OCI-LY7 (cell line): ENCODE data around the gene GHDC.

Experiments
- CTCF ChIP-seq: fragments of 200-600 bp; sonication (generic); conservative IDR thresholded peaks from 2 replicates; pipeline ENCODE4 v1.5.1; 2014; ENCODE audit warnings: mild to moderate bottlenecking, antibody characterized with exemption, low read length, moderate library complexity, mixed read lengths
- EZH2phosphoT487 ChIP-seq: fragments of 200-600 bp; sonication (generic); IDR thresholded peaks from 2 replicates; pipeline ENCODE4 v1.6.1; 2018; ENCODE audit warnings: low read depth, borderline replicate concordance, mild to moderate bottlenecking, mixed run types, antibody characterized with exemption, low read length, moderate library complexity, mixed read lengths

GRCh38 chr17:42163113-42163512, 31.2 kb downstream of the GHDC start:
- TF ChIP-seq CTCF: peak; percentile 83
- TF ChIP-seq EZH2phosphoT487: no peak
